Neural progenitor cell (in vitro differentiated cells): ENCODE data around the gene IPP. TPM values are rescaled to one million over a fixed set of nuclear protein-coding genes. Genes with fewer than 3 reads are reported as not detected.
"Not testable (repeated sequence)": the region's sequence is repeated elsewhere in the genome, so short reads cannot be mapped to it uniquely, and the experiment has no call there.

Source experiments
- DNase-seq: peaks from one replicate; pipeline ENCODE4 v3.0.0-alpha.2; 2016; ENCODE audit warnings: low spot score
- H2AFZ ChIP-seq: fragments of 200-600 bp; sonication (generic); replicated peaks from 2 replicates; pipeline ENCODE4 v1.6.1; 2016; ENCODE audit warnings: antibody characterized with exemption
- H3F3A ChIP-seq: fragments of 200-600 bp; sonication (generic); 2 replicates; pipeline ENCODE4 v1.6.1; 2016; ENCODE audit warnings: antibody characterized with exemption, low read depth
- H3K27ac ChIP-seq: fragments of 200-600 bp; sonication (generic); 2 replicates; pipeline ENCODE4 v1.5.1; 2016; ENCODE audit warnings: mild to moderate bottlenecking
- H3K27me3 ChIP-seq: fragments of 200-600 bp; sonication (generic); 2 replicates; pipeline ENCODE4 v1.6.1; 2016; ENCODE audit warnings: mild to moderate bottlenecking, moderate library complexity
- H3K36me3 ChIP-seq: fragments of 200-600 bp; sonication (generic); 2 replicates; pipeline ENCODE4 v1.5.1; 2016
- H3K4me1 ChIP-seq: fragments of 200-600 bp; sonication (generic); 2 replicates; pipeline ENCODE4 v1.6.1; 2016; ENCODE audit warnings: mixed run types
- H3K4me2 ChIP-seq: fragments of 200-600 bp; sonication (generic); 2 replicates; pipeline ENCODE4 v1.6.1; 2016
- H3K4me3 ChIP-seq: fragments of 200-600 bp; sonication (generic); 2 replicates; pipeline ENCODE4 v1.5.1; 2016
- H3K79me2 ChIP-seq: fragments of 200-600 bp; sonication (generic); 2 replicates; pipeline ENCODE4 v1.6.1; 2016; ENCODE audit warnings: low read depth
- H3K9ac ChIP-seq: fragments of 200-600 bp; sonication (generic); 2 replicates; pipeline ENCODE4 v1.6.1; 2016
- H3K9me3 ChIP-seq: fragments of 200-600 bp; sonication (generic); 2 replicates; pipeline ENCODE4 v1.5.1; 2016; ENCODE audit warnings: low read depth
- H4K20me1 ChIP-seq: fragments of 200-600 bp; sonication (generic); 2 replicates; pipeline ENCODE4 v1.6.1; 2016; ENCODE audit warnings: low read depth
- H3K27ac Mint-ChIP-seq: 3 replicates; pipeline ENCODE4 v1.8.0; 2021; ENCODE audit warnings: mixed read lengths
- H3K27me3 Mint-ChIP-seq: 2 replicates; pipeline ENCODE4 v1.8.0; 2022; ENCODE audit warnings: low read depth, mild to moderate bottlenecking, inconsistent platforms, moderate library complexity, mixed read lengths; ENCODE audit not compliant: insufficient read depth
- H3K36me3 Mint-ChIP-seq: 3 replicates; pipeline ENCODE4 v1.8.0; 2021; ENCODE audit warnings: mixed read lengths
- H3K4me1 Mint-ChIP-seq: 3 replicates; pipeline ENCODE4 v1.8.0; 2021; ENCODE audit warnings: mixed read lengths
- H3K4me3 Mint-ChIP-seq: 3 replicates; pipeline ENCODE4 v1.8.0; 2021; ENCODE audit warnings: mild to moderate bottlenecking, moderate library complexity, mixed read lengths
- H3K9me3 Mint-ChIP-seq: 3 replicates; pipeline ENCODE4 v1.8.0; 2020; ENCODE audit warnings: mixed read lengths
- EZH2 ChIP-seq: fragments of 200-600 bp; sonication (generic); IDR thresholded peaks from 2 replicates; pipeline ENCODE4 v1.6.1; 2017; ENCODE audit warnings: antibody characterized with exemption, mild to moderate bottlenecking, moderate library complexity
- EZH2phosphoT487 ChIP-seq: fragments of 200-600 bp; sonication (generic); IDR thresholded peaks from 2 replicates; pipeline ENCODE4 v1.6.1; 2017; ENCODE audit warnings: antibody characterized with exemption
- total RNA-seq: library from RNA; depleted of rRNA; stranded (reverse); fragments of >200 nt; gene quantifications from 2 replicates; pipeline ENCODE4 v1.2.3, GENCODE V29; 2015; ENCODE audit warnings: low replicate concordance
- TF ChIP-seq, protein P1 (sequence below): fragments of 200-600 bp; sonication (generic); IDR thresholded peaks from 2 replicates; pipeline ENCODE4 v1.5.1; 2017; ENCODE audit warnings: antibody characterized with exemption, mild to moderate bottlenecking

IPP gene
- total RNA-seq, 1 donor from 2014 or later, result 15.0 TPM

DNA sequence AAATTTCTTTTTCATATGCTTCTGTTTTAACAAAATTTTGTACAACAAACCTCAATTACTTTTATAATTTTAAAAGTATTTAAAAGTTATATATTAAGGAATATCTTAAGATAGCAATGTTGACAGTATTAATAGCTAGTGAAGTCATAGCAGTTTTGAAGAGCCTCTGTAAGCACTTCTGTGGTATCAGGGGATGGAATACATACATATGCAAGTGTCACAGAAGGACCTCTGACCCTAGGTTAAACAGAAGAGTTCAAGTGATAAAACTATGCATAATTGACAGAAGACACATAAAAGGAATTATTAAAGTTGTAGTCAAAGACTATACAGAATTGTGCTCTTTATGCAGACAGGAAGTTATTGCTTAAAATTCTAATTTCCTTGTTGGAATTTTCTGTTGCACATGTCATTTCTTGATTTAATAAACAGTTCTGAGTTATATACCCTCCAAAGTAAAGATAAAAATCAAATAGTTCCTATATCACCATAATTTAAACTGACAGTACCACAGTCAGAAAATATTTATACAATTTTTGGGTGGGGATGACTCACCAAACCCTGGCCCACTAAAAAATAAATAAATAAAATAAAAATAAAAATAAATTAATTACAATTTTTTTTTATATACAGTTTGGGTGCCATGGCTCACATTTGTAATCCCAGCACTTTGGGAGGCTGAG is 27.1 kb downstream of the IPP start:
- no peaks in the 10 kb centered on the region for H3F3A ChIP-seq
- no peak overlapping the region for H3K4me2 ChIP-seq
- H3K4me3 ChIP-seq, result no peak overlapping the region
- no peaks in the 10 kb centered on the region for H3K79me2 ChIP-seq
- DNase-seq, result no peak
- TF ChIP-seq, protein P1, sequence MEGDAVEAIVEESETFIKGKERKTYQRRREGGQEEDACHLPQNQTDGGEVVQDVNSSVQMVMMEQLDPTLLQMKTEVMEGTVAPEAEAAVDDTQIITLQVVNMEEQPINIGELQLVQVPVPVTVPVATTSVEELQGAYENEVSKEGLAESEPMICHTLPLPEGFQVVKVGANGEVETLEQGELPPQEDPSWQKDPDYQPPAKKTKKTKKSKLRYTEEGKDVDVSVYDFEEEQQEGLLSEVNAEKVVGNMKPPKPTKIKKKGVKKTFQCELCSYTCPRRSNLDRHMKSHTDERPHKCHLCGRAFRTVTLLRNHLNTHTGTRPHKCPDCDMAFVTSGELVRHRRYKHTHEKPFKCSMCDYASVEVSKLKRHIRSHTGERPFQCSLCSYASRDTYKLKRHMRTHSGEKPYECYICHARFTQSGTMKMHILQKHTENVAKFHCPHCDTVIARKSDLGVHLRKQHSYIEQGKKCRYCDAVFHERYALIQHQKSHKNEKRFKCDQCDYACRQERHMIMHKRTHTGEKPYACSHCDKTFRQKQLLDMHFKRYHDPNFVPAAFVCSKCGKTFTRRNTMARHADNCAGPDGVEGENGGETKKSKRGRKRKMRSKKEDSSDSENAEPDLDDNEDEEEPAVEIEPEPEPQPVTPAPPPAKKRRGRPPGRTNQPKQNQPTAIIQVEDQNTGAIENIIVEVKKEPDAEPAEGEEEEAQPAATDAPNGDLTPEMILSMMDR, result no peak
- TF ChIP-seq EZH2phosphoT487 (no peak), EZH2 (no peak)
- no peaks in the 10 kb centered on the region for H3K4me1 Mint-ChIP-seq
- no peaks in the 10 kb centered on the region for H4K20me1 ChIP-seq
- no peaks in the 10 kb centered on the region for H3K27me3 ChIP-seq
- peaks cover 5% of the 10 kb centered on the region for H3K36me3 Mint-ChIP-seq
- H3K4me3 Mint-ChIP-seq, result no peak overlapping the region
- no peak overlapping the region for H3K9ac ChIP-seq
- H3K4me1 ChIP-seq, result no peaks in the 10 kb centered on the region
- H3K27ac Mint-ChIP-seq, result no peak overlapping the region
- H3K9me3 Mint-ChIP-seq, result no peaks in the 10 kb centered on the region
- H3K27ac ChIP-seq, result no peak overlapping the region
- H3K9me3 ChIP-seq, result no peaks in the 10 kb centered on the region
- no peaks in the 10 kb centered on the region for H3K27me3 Mint-ChIP-seq
- H2AFZ ChIP-seq, result no peak overlapping the region
- H3K36me3 ChIP-seq, result no peaks in the 10 kb centered on the region

DNA sequence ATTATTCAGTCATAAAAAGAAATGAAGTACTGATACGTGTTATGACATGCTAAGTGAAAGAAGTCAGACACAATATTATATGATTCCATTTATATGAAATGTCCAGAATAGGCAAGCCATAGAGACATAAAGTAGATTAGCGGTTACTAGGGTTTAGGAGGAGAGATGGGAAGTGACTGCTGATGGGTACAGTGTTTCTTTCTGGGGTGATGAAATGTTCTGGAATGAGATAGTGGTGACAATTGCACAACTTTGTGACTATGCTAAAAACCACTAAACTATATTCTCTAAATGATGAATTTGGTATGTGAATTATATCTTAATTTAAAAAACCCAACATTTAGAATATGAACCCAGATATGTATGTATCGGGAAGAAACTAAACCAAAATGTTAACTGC is 27.6 kb downstream of the IPP start:
- H3K4me3 ChIP-seq, result no peak overlapping the region
- H3K9me3 ChIP-seq, result no peaks in the 10 kb centered on the region
- H3K27ac ChIP-seq, result no peak overlapping the region
- no peaks in the 10 kb centered on the region for H4K20me1 ChIP-seq
- H3K79me2 ChIP-seq, result no peaks in the 10 kb centered on the region
- H3K4me1 ChIP-seq, result no peaks in the 10 kb centered on the region
- Mint-ChIP-seq H3K4me3 (no peak overlapping the region), H3K36me3 (peaks cover 5% of the 10 kb centered on the region), H3K27me3 (no peaks in the 10 kb centered on the region), H3K9me3 (no peaks in the 10 kb centered on the region), H3K4me1 (no peaks in the 10 kb centered on the region), H3K27ac (no peak overlapping the region)
- no peak overlapping the region for H2AFZ ChIP-seq
- no peak overlapping the region for H3K9ac ChIP-seq
- no peak for DNase-seq
- no peak for TF ChIP-seq EZH2
- TF ChIP-seq EZH2phosphoT487, result no peak
- H3F3A ChIP-seq, result no peaks in the 10 kb centered on the region
- H3K36me3 ChIP-seq, result no peaks in the 10 kb centered on the region
- no peaks in the 10 kb centered on the region for H3K27me3 ChIP-seq
- H3K4me2 ChIP-seq, result no peak overlapping the region

GRCh38 chr1:45721207-45721606 is 29.2 kb downstream of the IPP start:
- H3K9me3 Mint-ChIP-seq, result no peaks in the 10 kb centered on the region
- peaks cover 5% of the 10 kb centered on the region for H3K36me3 Mint-ChIP-seq
- no peak overlapping the region for H3K27ac Mint-ChIP-seq
- H3K4me1 ChIP-seq, result no peaks in the 10 kb centered on the region
- H3K4me1 Mint-ChIP-seq, result no peaks in the 10 kb centered on the region
- no peak for DNase-seq
- H3K9ac ChIP-seq, result no peak overlapping the region
- no peaks in the 10 kb centered on the region for H3K36me3 ChIP-seq
- no peaks in the 10 kb centered on the region for H3K9me3 ChIP-seq
- no peak overlapping the region for H3K27ac ChIP-seq
- H3K4me3 Mint-ChIP-seq, result no peak overlapping the region
- no peak overlapping the region for H3K4me2 ChIP-seq
- H3K4me3 ChIP-seq, result no peak overlapping the region
- H3K79me2 ChIP-seq, result no peaks in the 10 kb centered on the region
- no peaks in the 10 kb centered on the region for H3K27me3 Mint-ChIP-seq
- no peak overlapping the region for H2AFZ ChIP-seq
- no peaks in the 10 kb centered on the region for H4K20me1 ChIP-seq
- H3K27me3 ChIP-seq, result no peaks in the 10 kb centered on the region
- TF ChIP-seq EZH2 (no peak), EZH2phosphoT487 (no peak)
- TF ChIP-seq, protein P1, result no peak
- H3F3A ChIP-seq, result no peaks in the 10 kb centered on the region

- Histone ChIP-seq H3K27ac (no peak overlapping the region), H3K4me2 (no peak overlapping the region), H3K9me3 (no peaks in the 10 kb centered on the region), H3K36me3 (no peaks in the 10 kb centered on the region), H4K20me1 (no peaks in the 10 kb centered on the region), H3K4me1 (no peaks in the 10 kb centered on the region), H2AFZ (no peak overlapping the region), H3F3A (no peaks in the 10 kb centered on the region), H3K9ac (no peak overlapping the region), H3K79me2 (no peaks in the 10 kb centered on the region), H3K27me3 (no peaks in the 10 kb centered on the region), H3K4me3 (no peak overlapping the region)
- Mint-ChIP-seq H3K4me1 (no peaks in the 10 kb centered on the region), H3K36me3 (peaks cover 12% of the 10 kb centered on the region), H3K27ac (no peak overlapping the region), H3K4me3 (no peak overlapping the region), H3K27me3 (no peaks in the 10 kb centered on the region), H3K9me3 (no peaks in the 10 kb centered on the region)
- TF ChIP-seq EZH2 (no peak), EZH2phosphoT487 (no peak)
- TF ChIP-seq, protein P1, result no peak
- DNase-seq, result no peak
These were observed 32.2 kb downstream of the IPP start for GRCh38 chr1:45718289-45718688.

DNA sequence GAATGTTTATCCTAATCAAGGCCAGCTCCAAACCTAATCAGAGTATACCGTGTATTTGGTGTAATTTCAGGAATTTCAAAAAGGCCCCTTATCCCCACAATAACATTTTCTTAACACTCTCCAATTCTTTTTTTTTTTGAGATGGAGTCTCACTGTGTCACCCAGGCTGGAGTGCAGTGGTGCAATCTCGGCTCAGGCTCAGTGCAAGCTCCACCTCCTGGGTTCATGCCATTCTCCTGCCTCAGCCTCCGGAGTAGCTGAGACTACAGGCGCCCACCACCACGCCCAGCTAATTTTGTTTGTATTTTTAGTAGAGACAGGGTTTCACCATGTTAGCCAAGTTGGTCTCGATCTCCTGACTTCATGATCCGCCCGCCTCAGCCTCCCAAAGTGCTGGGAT is 33.1 kb downstream of the IPP start:
- H3K27me3 Mint-ChIP-seq, H3K9me3 Mint-ChIP-seq, H4K20me1 ChIP-seq, DNase-seq, H3K27ac ChIP-seq, H3K27ac Mint-ChIP-seq, H3K4me2 ChIP-seq, H3K4me1 ChIP-seq, H3K9me3 ChIP-seq, H3K4me1 Mint-ChIP-seq, H3F3A ChIP-seq, H3K27me3 ChIP-seq, H3K79me2 ChIP-seq, H3K36me3 ChIP-seq, H2AFZ ChIP-seq, H3K9ac ChIP-seq, H3K36me3 Mint-ChIP-seq, H3K4me3 Mint-ChIP-seq, H3K4me3 ChIP-seq: not testable (repeated sequence)
